GM23338 (cell line): ENCODE results near the gene KCNAB2.

Experiments used
- EZH2 ChIP-seq: fragments of 200-600 bp; sonication (generic); IDR thresholded peaks from one replicate; pipeline ENCODE4 v1.8.0; 2017; ENCODE audit warnings: antibody characterized with exemption, mild to moderate bottlenecking, low read depth; ENCODE audit not compliant: unreplicated experiment
- EZH2phosphoT487 ChIP-seq: fragments of 200-600 bp; sonication (generic); IDR thresholded peaks from one replicate; pipeline ENCODE4 v1.8.1; 2018; ENCODE audit warnings: antibody characterized with exemption; ENCODE audit not compliant: unreplicated experiment
- POLR2AphosphoS5 ChIP-seq: IDR thresholded peaks from 2 replicates; pipeline ENCODE4 v1.6.1; 2016; ENCODE audit warnings: antibody characterized with exemption, low read depth
- TF ChIP-seq, protein P1 (sequence below), 2 experiments: fragments of 200-600 bp in 1 of 2; sonication (generic) in 1 of 2; conservative IDR thresholded peaks; 2 replicates each; pipeline versions ENCODE4 v1.5.1 to v1.6.1; 2016 to 2017; ENCODE audit warnings: antibody characterized with exemption in 2 of 2, low read depth in 2 of 2, mild to moderate bottlenecking in 2 of 2, moderate library complexity in 1 of 2
- TF ChIP-seq, protein P2 (sequence below): IDR thresholded peaks from one replicate; pipeline ENCODE4 v1.6.1; 2018; ENCODE audit warnings: antibody characterized with exemption; ENCODE audit not compliant: unreplicated experiment
- TF ChIP-seq, protein P3 (sequence below): IDR thresholded peaks from 2 replicates; pipeline ENCODE4 v1.6.1; 2016; ENCODE audit warnings: antibody characterized with exemption

DNA sequence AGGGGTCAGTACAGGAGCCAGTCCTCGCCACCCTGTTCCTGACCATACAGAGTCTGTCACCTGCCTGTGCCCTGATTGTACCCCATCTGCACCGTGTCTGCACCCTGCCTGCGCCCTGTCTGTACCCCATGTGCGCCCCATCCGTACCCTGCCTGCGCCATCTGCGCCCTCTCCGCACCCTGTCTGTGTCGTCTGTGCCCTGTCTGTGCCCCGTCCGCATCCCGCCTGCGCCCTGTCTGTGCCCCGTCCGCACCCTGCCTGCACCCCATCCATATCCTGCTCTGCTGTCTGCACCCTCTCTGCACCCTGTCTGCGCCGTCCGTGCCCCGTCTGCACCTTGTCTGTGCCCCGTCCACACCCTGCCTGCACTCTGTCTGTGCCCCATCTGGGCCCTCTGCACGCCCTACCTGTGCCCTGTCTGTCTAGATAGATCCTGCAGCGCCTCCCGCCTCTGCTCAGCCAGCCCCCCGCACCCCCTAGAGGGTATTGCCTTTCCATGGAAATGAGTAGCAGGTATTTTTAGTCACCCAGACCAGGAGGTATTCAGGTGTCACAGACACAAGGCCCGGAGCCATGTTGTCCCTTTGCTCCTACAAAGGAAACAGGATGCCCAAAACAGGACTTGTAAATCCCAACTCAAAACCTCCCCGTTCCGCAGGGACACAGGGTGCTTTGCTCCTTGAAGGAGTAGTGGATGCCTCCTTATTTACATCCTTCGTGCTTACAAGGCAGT is 45.8 kb upstream of the KCNAB2 start:
- TF ChIP-seq, protein P1, sequence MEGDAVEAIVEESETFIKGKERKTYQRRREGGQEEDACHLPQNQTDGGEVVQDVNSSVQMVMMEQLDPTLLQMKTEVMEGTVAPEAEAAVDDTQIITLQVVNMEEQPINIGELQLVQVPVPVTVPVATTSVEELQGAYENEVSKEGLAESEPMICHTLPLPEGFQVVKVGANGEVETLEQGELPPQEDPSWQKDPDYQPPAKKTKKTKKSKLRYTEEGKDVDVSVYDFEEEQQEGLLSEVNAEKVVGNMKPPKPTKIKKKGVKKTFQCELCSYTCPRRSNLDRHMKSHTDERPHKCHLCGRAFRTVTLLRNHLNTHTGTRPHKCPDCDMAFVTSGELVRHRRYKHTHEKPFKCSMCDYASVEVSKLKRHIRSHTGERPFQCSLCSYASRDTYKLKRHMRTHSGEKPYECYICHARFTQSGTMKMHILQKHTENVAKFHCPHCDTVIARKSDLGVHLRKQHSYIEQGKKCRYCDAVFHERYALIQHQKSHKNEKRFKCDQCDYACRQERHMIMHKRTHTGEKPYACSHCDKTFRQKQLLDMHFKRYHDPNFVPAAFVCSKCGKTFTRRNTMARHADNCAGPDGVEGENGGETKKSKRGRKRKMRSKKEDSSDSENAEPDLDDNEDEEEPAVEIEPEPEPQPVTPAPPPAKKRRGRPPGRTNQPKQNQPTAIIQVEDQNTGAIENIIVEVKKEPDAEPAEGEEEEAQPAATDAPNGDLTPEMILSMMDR (conservative IDR thresholded peaks at IDR 0.05; ENCODE audit: low read depth in 2 of 2), result no peak
- TF ChIP-seq EZH2 (no peak), POLR2AphosphoS5 (no peak), EZH2phosphoT487 (no peak)
- TF ChIP-seq, protein P2, sequence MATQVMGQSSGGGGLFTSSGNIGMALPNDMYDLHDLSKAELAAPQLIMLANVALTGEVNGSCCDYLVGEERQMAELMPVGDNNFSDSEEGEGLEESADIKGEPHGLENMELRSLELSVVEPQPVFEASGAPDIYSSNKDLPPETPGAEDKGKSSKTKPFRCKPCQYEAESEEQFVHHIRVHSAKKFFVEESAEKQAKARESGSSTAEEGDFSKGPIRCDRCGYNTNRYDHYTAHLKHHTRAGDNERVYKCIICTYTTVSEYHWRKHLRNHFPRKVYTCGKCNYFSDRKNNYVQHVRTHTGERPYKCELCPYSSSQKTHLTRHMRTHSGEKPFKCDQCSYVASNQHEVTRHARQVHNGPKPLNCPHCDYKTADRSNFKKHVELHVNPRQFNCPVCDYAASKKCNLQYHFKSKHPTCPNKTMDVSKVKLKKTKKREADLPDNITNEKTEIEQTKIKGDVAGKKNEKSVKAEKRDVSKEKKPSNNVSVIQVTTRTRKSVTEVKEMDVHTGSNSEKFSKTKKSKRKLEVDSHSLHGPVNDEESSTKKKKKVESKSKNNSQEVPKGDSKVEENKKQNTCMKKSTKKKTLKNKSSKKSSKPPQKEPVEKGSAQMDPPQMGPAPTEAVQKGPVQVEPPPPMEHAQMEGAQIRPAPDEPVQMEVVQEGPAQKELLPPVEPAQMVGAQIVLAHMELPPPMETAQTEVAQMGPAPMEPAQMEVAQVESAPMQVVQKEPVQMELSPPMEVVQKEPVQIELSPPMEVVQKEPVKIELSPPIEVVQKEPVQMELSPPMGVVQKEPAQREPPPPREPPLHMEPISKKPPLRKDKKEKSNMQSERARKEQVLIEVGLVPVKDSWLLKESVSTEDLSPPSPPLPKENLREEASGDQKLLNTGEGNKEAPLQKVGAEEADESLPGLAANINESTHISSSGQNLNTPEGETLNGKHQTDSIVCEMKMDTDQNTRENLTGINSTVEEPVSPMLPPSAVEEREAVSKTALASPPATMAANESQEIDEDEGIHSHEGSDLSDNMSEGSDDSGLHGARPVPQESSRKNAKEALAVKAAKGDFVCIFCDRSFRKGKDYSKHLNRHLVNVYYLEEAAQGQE, result no peak
- TF ChIP-seq, protein P3, sequence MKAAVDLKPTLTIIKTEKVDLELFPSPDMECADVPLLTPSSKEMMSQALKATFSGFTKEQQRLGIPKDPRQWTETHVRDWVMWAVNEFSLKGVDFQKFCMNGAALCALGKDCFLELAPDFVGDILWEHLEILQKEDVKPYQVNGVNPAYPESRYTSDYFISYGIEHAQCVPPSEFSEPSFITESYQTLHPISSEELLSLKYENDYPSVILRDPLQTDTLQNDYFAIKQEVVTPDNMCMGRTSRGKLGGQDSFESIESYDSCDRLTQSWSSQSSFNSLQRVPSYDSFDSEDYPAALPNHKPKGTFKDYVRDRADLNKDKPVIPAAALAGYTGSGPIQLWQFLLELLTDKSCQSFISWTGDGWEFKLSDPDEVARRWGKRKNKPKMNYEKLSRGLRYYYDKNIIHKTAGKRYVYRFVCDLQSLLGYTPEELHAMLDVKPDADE, result no peak
